Measurements from ENCODE around the gene OXCT1. TPM values are rescaled to one million over a fixed set of nuclear protein-coding genes. Genes with fewer than 3 reads are reported as not detected.
"Not testable (repeated sequence)": the region's sequence is repeated elsewhere in the genome, so short reads cannot be mapped to it uniquely, and the experiment has no call there.

The OXCT1 gene
- total and polyA plus RNA-seq, 2 donors from 2014 or later: 20.5 to 42.7 TPM

DNA sequence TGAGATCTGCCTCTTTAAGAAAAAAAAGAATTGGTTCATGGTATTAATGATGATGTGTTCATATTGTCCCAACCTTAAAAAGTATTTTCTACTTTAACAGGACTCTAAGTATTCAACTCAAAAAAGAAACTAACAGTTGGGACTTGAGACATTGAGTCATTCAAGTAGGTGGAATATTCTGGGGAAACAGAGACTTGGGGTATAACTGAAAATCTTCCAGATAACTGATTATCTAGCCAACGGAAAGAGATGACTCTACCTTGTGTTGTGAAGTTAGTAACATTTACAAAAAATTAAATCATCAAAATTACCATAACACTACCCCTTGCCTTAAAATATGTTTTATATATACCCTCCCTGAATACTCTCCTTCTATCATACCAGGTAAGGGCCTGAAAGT lies 19.1 kb downstream of the OXCT1 start:
- Histone ChIP-seq H3K4me1 (ENCODE audit: control insufficient read depth in 2 of 3, insufficient read depth in 2 of 3, low read depth in 1 of 3, low read length in 3 of 3) (no peaks in the 10 kb centered on the region), H3K27ac (ENCODE audit: low read depth in 2 of 2, low read length in 2 of 2) (no peak overlapping the region), H3K9ac (ENCODE audit: low read length in 3 of 3) (no peak overlapping the region), H3K9me3 (ENCODE audit: control insufficient read depth in 2 of 3, insufficient read depth in 1 of 3, low read length in 3 of 3) (no peaks in the 10 kb centered on the region), H3K27me3 (ENCODE audit: control insufficient read depth, insufficient read depth, low read length) (no peaks in the 10 kb centered on the region), H3K4me3 (ENCODE audit: low read length in 3 of 3) (no peak overlapping the region), H3K36me3 (ENCODE audit: control insufficient read depth in 2 of 3, insufficient read depth in 3 of 3, low read length in 3 of 3) (peaks cover 3 to 16% (median 13%) of the 10 kb centered on the region in 3 donors)
- DNase-seq: no peak
- TF ChIP-seq, protein P1, sequence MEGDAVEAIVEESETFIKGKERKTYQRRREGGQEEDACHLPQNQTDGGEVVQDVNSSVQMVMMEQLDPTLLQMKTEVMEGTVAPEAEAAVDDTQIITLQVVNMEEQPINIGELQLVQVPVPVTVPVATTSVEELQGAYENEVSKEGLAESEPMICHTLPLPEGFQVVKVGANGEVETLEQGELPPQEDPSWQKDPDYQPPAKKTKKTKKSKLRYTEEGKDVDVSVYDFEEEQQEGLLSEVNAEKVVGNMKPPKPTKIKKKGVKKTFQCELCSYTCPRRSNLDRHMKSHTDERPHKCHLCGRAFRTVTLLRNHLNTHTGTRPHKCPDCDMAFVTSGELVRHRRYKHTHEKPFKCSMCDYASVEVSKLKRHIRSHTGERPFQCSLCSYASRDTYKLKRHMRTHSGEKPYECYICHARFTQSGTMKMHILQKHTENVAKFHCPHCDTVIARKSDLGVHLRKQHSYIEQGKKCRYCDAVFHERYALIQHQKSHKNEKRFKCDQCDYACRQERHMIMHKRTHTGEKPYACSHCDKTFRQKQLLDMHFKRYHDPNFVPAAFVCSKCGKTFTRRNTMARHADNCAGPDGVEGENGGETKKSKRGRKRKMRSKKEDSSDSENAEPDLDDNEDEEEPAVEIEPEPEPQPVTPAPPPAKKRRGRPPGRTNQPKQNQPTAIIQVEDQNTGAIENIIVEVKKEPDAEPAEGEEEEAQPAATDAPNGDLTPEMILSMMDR (IDR thresholded peaks at IDR 0.05; ENCODE audit: borderline replicate concordance, extremely low read depth, insufficient read depth): no peak
- no peak for FAIRE-seq
- intact Hi-C loops (cut with DNase I): no loop called here

GRCh38 chr5:41848983-41849382 lies 21.2 kb downstream of the OXCT1 start:
- TF ChIP-seq, protein P1 (IDR thresholded peaks at IDR 0.05; ENCODE audit: borderline replicate concordance, extremely low read depth, insufficient read depth): no peak
- Histone ChIP-seq H3K27me3 (ENCODE audit: control insufficient read depth, insufficient read depth, low read length) (no peaks in the 10 kb centered on the region), H3K4me1 (ENCODE audit: control insufficient read depth in 2 of 3, insufficient read depth in 2 of 3, low read depth in 1 of 3, low read length in 3 of 3) (no peaks in the 10 kb centered on the region), H3K9me3 (ENCODE audit: control insufficient read depth in 2 of 3, insufficient read depth in 1 of 3, low read length in 3 of 3) (no peaks in the 10 kb centered on the region), H3K36me3 (ENCODE audit: control insufficient read depth in 2 of 3, insufficient read depth in 3 of 3, low read length in 3 of 3) (peaks cover 3 to 16% (median 13%) of the 10 kb centered on the region in 3 donors), H3K9ac (ENCODE audit: low read length in 3 of 3) (no peak overlapping the region), H3K27ac (ENCODE audit: low read depth in 2 of 2, low read length in 2 of 2) (no peak overlapping the region), H3K4me3 (ENCODE audit: low read length in 3 of 3) (no peak overlapping the region)
- intact Hi-C loops (cut with DNase I): no loop called here
- no peak for DNase-seq
- no peak for FAIRE-seq

DNA sequence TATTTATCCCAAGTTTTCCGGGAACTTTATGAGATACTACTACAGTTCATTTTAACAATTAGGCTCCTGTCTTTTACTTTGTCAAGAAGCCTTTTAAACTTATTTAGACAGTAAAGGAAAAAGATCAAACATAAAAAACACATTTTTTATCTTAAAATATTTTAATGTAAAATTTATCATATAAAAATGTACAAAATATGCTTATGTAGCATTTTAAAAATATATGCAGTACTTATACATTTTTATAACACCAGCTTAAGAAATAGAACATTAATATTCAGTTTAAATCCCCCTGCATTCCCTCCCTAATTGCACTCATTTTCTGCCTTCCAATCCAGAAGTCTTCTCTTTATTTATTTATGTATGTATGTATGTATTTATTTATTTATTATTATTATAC lies 24.5 kb downstream of the OXCT1 start:
- H3K9ac ChIP-seq (ENCODE audit: low read length in 3 of 3); H3K27me3 ChIP-seq (ENCODE audit: control insufficient read depth, insufficient read depth, low read length); H3K4me3 ChIP-seq (ENCODE audit: low read length in 3 of 3); DNase-seq; H3K27ac ChIP-seq (ENCODE audit: low read depth in 2 of 2, low read length in 2 of 2); H3K9me3 ChIP-seq (ENCODE audit: control insufficient read depth in 2 of 3, insufficient read depth in 1 of 3, low read length in 3 of 3); intact Hi-C loops (cut with DNase I): not testable (repeated sequence)
- peaks cover 0 to 12% (median 9%) of the 10 kb centered on the region in 3 donors for H3K36me3 ChIP-seq (ENCODE audit: control insufficient read depth in 2 of 3, insufficient read depth in 3 of 3, low read length in 3 of 3)
- peaks cover 0 to 13% (median 0%) of the 10 kb centered on the region in 3 donors for H3K4me1 ChIP-seq (ENCODE audit: control insufficient read depth in 2 of 3, insufficient read depth in 2 of 3, low read depth in 1 of 3, low read length in 3 of 3)
- FAIRE-seq: peak; percentile 68

- FAIRE-seq: no peak
- H3K27ac ChIP-seq (ENCODE audit: low read depth in 2 of 2, low read length in 2 of 2): no peak overlapping the region
- no peak overlapping the region for H3K4me3 ChIP-seq (ENCODE audit: low read length in 3 of 3)
- H3K36me3 ChIP-seq (ENCODE audit: control insufficient read depth in 2 of 3, insufficient read depth in 3 of 3, low read length in 3 of 3): peaks cover 0 to 6% (median 2%) of the 10 kb centered on the region in 3 donors
- no peaks in the 10 kb centered on the region for H3K9me3 ChIP-seq (ENCODE audit: control insufficient read depth in 2 of 3, insufficient read depth in 1 of 3, low read length in 3 of 3)
- peaks cover 0 to 23% (median 0%) of the 10 kb centered on the region in 3 donors for H3K4me1 ChIP-seq (ENCODE audit: control insufficient read depth in 2 of 3, insufficient read depth in 2 of 3, low read depth in 1 of 3, low read length in 3 of 3)
- TF ChIP-seq, protein P1 (IDR thresholded peaks at IDR 0.05; ENCODE audit: borderline replicate concordance, extremely low read depth, insufficient read depth): no peak
- no peaks in the 10 kb centered on the region for H3K27me3 ChIP-seq (ENCODE audit: control insufficient read depth, insufficient read depth, low read length)
- intact Hi-C loops (cut with DNase I): no loop called here
- DNase-seq: no peak
- H3K9ac ChIP-seq (ENCODE audit: low read length in 3 of 3): no peak overlapping the region
These were observed 25.7 kb downstream of the OXCT1 start for GRCh38 chr5:41844502-41844901.
